Measurements from ENCODE around the gene USP36.
"Not testable (repeated sequence)": the region's sequence is repeated elsewhere in the genome, so short reads cannot be mapped to it uniquely, and the experiment has no call there.

The USP36 gene

GRCh38 chr17:78771758-78772382 is 68.7 kb downstream of the USP36 start:
- DNase-seq = no peak

GRCh38 chr17:78769196-78769773 is 71.3 kb downstream of the USP36 start:
- DNase-seq = no peak

GRCh38 chr17:78767806-78768205 is 72.8 kb downstream of the USP36 start:
- no peak for DNase-seq

GRCh38 chr17:78766743-78767294 is 73.8 kb downstream of the USP36 start:
- no peak for DNase-seq

GRCh38 chr17:78766225-78766624 is 74.4 kb downstream of the USP36 start:
- DNase-seq = no peak

- DNase-seq = no peak
These were observed 74.8 kb downstream of the USP36 start for GRCh38 chr17:78765821-78766220.

- peak in 28 of 56 donors; percentile 16 to 68 (median 39) for DNase-seq
These were observed 75.7 kb downstream of the USP36 start for GRCh38 chr17:78764871-78765270.

- no peak for DNase-seq
These were observed 77.1 kb downstream of the USP36 start for GRCh38 chr17:78763561-78763960.

- no peak for DNase-seq
These were observed 78.7 kb downstream of the USP36 start for GRCh38 chr17:78761789-78762406.

- no peak for DNase-seq
These were observed 80.7 kb downstream of the USP36 start for GRCh38 chr17:78759969-78760352.

GRCh38 chr17:78759203-78759968 is 81.2 kb downstream of the USP36 start:
- DNase-seq = peak in 2 of 56 donors; percentile 30 to 38

GRCh38 chr17:78753316-78754250 is 87.0 kb downstream of the USP36 start:
- no peak for DNase-seq

GRCh38 chr17:78751447-78752161 is 89.0 kb downstream of the USP36 start:
- no peak for DNase-seq

- not testable (repeated sequence) for DNase-seq
These were observed 89.6 kb downstream of the USP36 start for GRCh38 chr17:78751000-78751399.

- peak in 1 of 56 donors; percentile 27 for DNase-seq
These were observed 91.8 kb downstream of the USP36 start for GRCh38 chr17:78748730-78749317.

GRCh38 chr17:78748048-78748729 is 92.4 kb downstream of the USP36 start:
- DNase-seq = no peak

- DNase-seq = no peak
These were observed 93.1 kb downstream of the USP36 start for GRCh38 chr17:78747488-78747887.

- no peak for DNase-seq
These were observed 93.7 kb downstream of the USP36 start for GRCh38 chr17:78746949-78747269.

- no peak for DNase-seq
These were observed 94.2 kb downstream of the USP36 start for GRCh38 chr17:78746263-78746948.
